Measurements from ENCODE around the gene SLC35A5. TPM values are rescaled to one million over a fixed set of nuclear protein-coding genes. Genes with fewer than 3 reads are reported as not detected.
"Not testable (repeated sequence)": the region's sequence is repeated elsewhere in the genome, so short reads cannot be mapped to it uniquely, and the experiment has no call there.

Gene SLC35A5
- total RNA-seq, 4 donors from 2014 or later: 18.6 to 28.7 (median 22.8) TPM

DNA sequence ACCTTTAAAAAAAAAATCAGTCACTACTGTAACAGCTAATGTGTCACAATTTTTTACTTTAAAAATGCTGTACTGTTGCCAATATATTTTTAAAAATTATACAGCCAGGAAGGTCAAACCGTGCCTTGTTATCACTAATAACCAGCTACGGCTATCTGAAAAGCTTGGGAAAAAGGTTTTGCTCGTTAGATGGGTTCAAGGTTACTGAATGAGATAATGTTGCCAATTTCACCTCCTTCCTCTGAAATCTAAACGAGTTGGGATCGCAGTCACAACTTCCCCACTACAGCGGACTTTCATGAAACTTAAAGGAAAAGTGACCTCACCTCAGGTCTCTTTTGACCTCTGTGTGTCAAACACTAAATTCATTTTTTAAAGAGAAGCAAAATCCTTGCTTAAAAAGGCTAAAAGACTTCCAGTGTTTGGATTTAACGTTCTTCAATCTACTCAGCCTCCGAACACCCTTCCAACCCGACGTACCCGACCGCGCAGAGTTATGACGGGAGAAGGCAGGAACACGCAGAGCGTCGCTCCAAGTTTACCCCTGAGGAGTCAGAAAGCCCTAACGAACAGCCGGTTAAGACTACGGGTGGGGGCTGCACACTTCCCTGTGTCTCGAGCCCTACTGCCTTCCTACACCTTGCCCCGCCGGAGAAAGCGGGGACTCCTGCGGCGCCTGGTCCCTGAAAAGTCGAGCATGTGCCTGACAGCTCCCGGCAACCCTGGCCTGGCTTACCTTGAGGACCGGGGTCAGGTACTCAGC is 943 bp upstream of the SLC35A5 start:
- no peaks in the 10 kb centered on the region for H3K9me3 ChIP-seq
- under 1% methylated on average over 28 of the region's 29 CpGs for WGBS
- peaks cover 0 to 25% (median 9%) of the 10 kb centered on the region in 4 donors for H3K36me3 ChIP-seq
- intact Hi-C loops (cut with DNase I): loop anchor here (5.0 kb wide), 2 partner anchors 76 to 431 kb away; partner anchors contain the start of gene GTPBP8
- TF ChIP-seq, protein P1, sequence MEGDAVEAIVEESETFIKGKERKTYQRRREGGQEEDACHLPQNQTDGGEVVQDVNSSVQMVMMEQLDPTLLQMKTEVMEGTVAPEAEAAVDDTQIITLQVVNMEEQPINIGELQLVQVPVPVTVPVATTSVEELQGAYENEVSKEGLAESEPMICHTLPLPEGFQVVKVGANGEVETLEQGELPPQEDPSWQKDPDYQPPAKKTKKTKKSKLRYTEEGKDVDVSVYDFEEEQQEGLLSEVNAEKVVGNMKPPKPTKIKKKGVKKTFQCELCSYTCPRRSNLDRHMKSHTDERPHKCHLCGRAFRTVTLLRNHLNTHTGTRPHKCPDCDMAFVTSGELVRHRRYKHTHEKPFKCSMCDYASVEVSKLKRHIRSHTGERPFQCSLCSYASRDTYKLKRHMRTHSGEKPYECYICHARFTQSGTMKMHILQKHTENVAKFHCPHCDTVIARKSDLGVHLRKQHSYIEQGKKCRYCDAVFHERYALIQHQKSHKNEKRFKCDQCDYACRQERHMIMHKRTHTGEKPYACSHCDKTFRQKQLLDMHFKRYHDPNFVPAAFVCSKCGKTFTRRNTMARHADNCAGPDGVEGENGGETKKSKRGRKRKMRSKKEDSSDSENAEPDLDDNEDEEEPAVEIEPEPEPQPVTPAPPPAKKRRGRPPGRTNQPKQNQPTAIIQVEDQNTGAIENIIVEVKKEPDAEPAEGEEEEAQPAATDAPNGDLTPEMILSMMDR (IDR thresholded peaks at IDR 0.05): no peak
- TF ChIP-seq EP300 (IDR thresholded peaks at IDR 0.05) (no peak), POLR2A (IDR thresholded peaks at IDR 0.05; ENCODE audit: low read depth) (no peak), POLR2AphosphoS5 (IDR thresholded peaks at IDR 0.05) (peak in 1 of 2 donors; percentile 59)
- DNase-seq (ENCODE audit: extremely low spot score): no peak
- H3K4me3 ChIP-seq: peak overlapping the region; percentile 84 to 95 (median 90)
- H3K27me3 ChIP-seq: no peaks in the 10 kb centered on the region
- peak overlapping the region; percentile 94 to 98 (median 94) for H3K27ac ChIP-seq (replicated peaks in 1 of 4)
- H3K4me1 ChIP-seq: peaks cover 22 to 47% (median 41%) of the 10 kb centered on the region in 4 donors

DNA sequence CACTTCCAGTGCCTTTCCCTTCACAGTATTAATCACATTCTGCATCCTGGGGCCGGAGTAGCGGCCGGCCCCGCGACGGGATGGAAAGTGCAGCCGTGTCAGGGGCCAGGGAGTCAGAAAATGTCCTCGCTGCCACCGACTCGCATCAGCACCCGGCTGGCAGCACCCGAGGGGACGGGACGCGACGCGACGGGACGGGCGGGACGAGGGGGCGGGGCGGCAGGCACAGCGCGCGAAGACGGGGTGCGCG is 436 bp upstream of the SLC35A5 start:
- Histone ChIP-seq H3K4me1 (peaks cover 22 to 44% (median 39%) of the 10 kb centered on the region in 4 donors), H3K27ac (replicated peaks in 1 of 4) (peak overlapping the region; percentile 94 to 98 (median 94)), H3K36me3 (peaks cover 0 to 30% (median 12%) of the 10 kb centered on the region in 4 donors), H3K9me3 (no peaks in the 10 kb centered on the region), H3K4me3 (peak overlapping the region; percentile 84 to 95 (median 90)), H3K27me3 (no peaks in the 10 kb centered on the region)
- peak; percentile 94 for DNase-seq (ENCODE audit: extremely low spot score)
- TF ChIP-seq POLR2A (IDR thresholded peaks at IDR 0.05; ENCODE audit: low read depth) (no peak), POLR2AphosphoS5 (IDR thresholded peaks at IDR 0.05) (no peak), EP300 (IDR thresholded peaks at IDR 0.05) (no peak)
- TF ChIP-seq, protein P1 (IDR thresholded peaks at IDR 0.05): no peak
- intact Hi-C loops (cut with DNase I): loop anchor here (5.0 kb wide), 2 partner anchors 76 to 431 kb away; partner anchors contain the start of gene GTPBP8
- 0% methylated on average over 17 of the region's 29 CpGs for WGBS

DNA sequence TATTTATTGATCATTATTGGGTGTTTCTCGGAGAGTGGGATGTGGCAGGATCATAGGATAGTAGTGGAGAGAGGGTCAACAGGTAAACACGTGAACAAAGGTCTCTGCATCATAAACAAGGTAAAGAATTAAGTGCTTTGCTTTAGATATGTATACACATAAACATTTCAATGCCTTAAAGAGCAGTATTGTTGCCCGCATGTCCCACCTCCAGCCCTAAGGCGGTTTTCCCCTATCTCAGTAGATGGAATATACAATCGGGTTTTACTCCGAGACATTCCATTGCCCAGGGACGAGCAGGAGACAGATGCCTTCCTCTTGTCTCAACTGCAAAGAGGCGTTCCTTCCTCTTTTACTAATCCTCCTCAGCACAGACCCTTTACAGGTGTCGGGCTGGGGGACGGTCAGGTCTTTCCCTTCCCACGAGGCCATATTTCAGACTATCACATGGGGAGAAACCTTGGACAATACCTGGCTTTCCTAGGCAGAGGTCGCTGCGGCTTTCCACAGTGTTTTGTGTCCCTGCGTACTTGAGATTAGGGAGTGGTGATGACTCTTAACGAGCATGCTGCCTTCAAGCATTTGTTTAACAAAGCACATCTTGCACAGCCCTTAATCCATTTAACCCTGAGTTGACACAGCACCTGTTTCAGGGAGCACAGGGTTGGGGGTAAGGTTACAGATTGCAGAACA is 2.5 kb downstream of the SLC35A5 start:
- intact Hi-C loops (cut with DNase I): loop anchor here (5.0 kb wide), 2 partner anchors 73 to 428 kb away; partner anchors contain the start of gene GTPBP8

DNA sequence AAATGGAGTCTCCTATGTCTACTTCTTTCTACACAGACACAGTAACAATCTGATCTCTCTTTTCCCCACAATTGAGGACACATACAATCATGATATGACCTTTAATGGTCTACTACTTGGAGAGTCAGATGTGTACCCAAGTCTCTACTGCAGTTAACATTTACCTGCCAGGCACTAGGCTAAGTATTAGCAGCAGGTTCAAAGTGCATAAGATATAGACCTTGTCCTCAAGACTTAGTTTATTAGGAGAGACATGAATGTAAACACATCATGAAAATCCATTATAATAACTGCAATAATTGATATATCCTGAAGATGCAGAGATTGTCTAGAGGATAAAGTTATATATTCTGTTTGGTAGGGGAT is 3.1 kb downstream of the SLC35A5 start:
- Histone ChIP-seq H3K4me3 (no peak overlapping the region), H3K36me3 (peaks cover 0 to 44% (median 25%) of the 10 kb centered on the region in 4 donors), H3K4me1 (peaks cover 15 to 36% (median 28%) of the 10 kb centered on the region in 4 donors), H3K27ac (replicated peaks in 1 of 4) (no peak overlapping the region), H3K27me3 (no peaks in the 10 kb centered on the region), H3K9me3 (no peaks in the 10 kb centered on the region)
- no peak for DNase-seq (ENCODE audit: extremely low spot score)
- TF ChIP-seq POLR2A (IDR thresholded peaks at IDR 0.05; ENCODE audit: low read depth): no peak
- no peak for TF ChIP-seq POLR2AphosphoS5 (IDR thresholded peaks at IDR 0.05)
- TF ChIP-seq EP300 (IDR thresholded peaks at IDR 0.05): no peak
- TF ChIP-seq, protein P1 (IDR thresholded peaks at IDR 0.05): no peak
- intact Hi-C loops (cut with DNase I): loop anchor here (5.0 kb wide), 2 partner anchors 72 to 427 kb away; partner anchors contain the start of gene GTPBP8

More for the DNA sequence above, 2.5 kb downstream of the SLC35A5 start:
- DNase-seq (ENCODE audit: extremely low spot score); H3K27ac ChIP-seq (replicated peaks in 1 of 4); H3K4me3 ChIP-seq; H3K9me3 ChIP-seq; H3K27me3 ChIP-seq: not testable (repeated sequence)
- peaks cover 0 to 39% (median 25%) of the 10 kb centered on the region in 4 donors for H3K36me3 ChIP-seq
- H3K4me1 ChIP-seq: peaks cover 20 to 41% (median 34%) of the 10 kb centered on the region in 4 donors
- 79% methylated on average over 11 of the region's 15 CpGs for WGBS

DNA sequence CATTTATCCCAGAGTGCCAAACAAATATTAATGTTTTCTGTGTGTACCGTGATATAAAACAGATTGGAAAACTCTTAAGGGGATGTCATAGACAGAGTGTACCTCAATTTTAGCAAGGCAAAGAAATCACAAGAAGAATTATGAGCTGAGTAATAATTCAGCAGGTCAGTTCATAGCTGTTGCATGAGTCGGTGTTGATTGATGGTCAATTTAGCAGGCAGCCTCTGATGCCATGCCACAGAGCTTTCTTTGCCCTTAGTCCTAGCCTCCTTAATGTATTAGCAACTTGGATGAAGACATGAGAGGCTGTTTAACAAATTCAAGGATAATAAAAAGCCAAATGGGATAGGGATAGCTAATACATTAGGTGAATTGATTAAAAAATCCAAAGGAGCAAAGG is 6.8 kb downstream of the SLC35A5 start:
- intact Hi-C loops (cut with DNase I): no loop called here

More for the DNA sequence above, 6.8 kb downstream of the SLC35A5 start:
- H3K36me3 ChIP-seq: peaks cover 14 to 78% (median 54%) of the 10 kb centered on the region in 4 donors
- TF ChIP-seq POLR2AphosphoS5 (IDR thresholded peaks at IDR 0.05) (no peak), POLR2A (IDR thresholded peaks at IDR 0.05; ENCODE audit: low read depth) (no peak), EP300 (IDR thresholded peaks at IDR 0.05) (no peak)
- TF ChIP-seq, protein P1 (IDR thresholded peaks at IDR 0.05): no peak
- 85% methylated on average over 2 of the region's 2 CpGs for WGBS
- DNase-seq (ENCODE audit: extremely low spot score): no peak
- H3K27me3 ChIP-seq: no peaks in the 10 kb centered on the region
- H3K4me3 ChIP-seq: no peak overlapping the region
- H3K27ac ChIP-seq (replicated peaks in 1 of 4): no peak overlapping the region
- peaks cover 0 to 18% (median 9%) of the 10 kb centered on the region in 4 donors for H3K4me1 ChIP-seq
- no peaks in the 10 kb centered on the region for H3K9me3 ChIP-seq

Data from esophagus muscularis mucosa (tissue), 4 donors.